AG20443 (cell line): ENCODE measurements around the gene CD300LB.
"Not testable (repeated sequence)": the region's sequence is repeated elsewhere in the genome, so short reads cannot be mapped to it uniquely, and the experiment has no call there.

Experiments used
- DNase-seq: peaks from one replicate; pipeline ENCODE4 v3.0.0; 2012; ENCODE audit warnings: low spot score, mixed read lengths

Gene CD300LB

GRCh38 chr17:74531231-74531761 is at the start of gene CD300LB:
Gene CD300LB, minus strand, starts transcription at chr17:74531475. Its CDS starts 125 bp downstream, at chr17:74531350.
- no peak for DNase-seq

GRCh38 chr17:74579900-74580299 is 48.6 kb upstream of the CD300LB start:
- no peak for DNase-seq

GRCh38 chr17:74578979-74579378 is 47.7 kb upstream of the CD300LB start:
- no peak for DNase-seq

- no peak for DNase-seq
These were observed 43.3 kb upstream of the CD300LB start for GRCh38 chr17:74574489-74575142.

GRCh38 chr17:74573635-74574034 is 42.4 kb upstream of the CD300LB start:
- DNase-seq, result not testable (repeated sequence)

- no peak for DNase-seq
These were observed 41.9 kb upstream of the CD300LB start for GRCh38 chr17:74573169-74573568.

GRCh38 chr17:74571621-74572270 is 40.5 kb upstream of the CD300LB start:
- no peak for DNase-seq

GRCh38 chr17:74569020-74570003 is 38.0 kb upstream of the CD300LB start:
- peak; percentile 76 for DNase-seq

GRCh38 chr17:74568106-74568873 is 37.0 kb upstream of the CD300LB start:
- DNase-seq, result no peak

GRCh38 chr17:74567397-74567796 is 36.1 kb upstream of the CD300LB start, which contains the start of gene CD300H:
Gene CD300H, minus strand, starts transcription at chr17:74567509.
- DNase-seq, result no peak

GRCh38 chr17:74566132-74566753 is 35.0 kb upstream of the CD300LB start:
- DNase-seq, result peak; percentile 44

GRCh38 chr17:74565126-74565525 is 33.9 kb upstream of the CD300LB start:
- DNase-seq, result no peak

GRCh38 chr17:74563358-74563757 is 32.1 kb upstream of the CD300LB start:
- DNase-seq, result no peak

- no peak for DNase-seq
These were observed 30.3 kb upstream of the CD300LB start for GRCh38 chr17:74561586-74561985.

- no peak for DNase-seq
These were observed 27.7 kb upstream of the CD300LB start for GRCh38 chr17:74558882-74559519.

GRCh38 chr17:74558402-74558801 is 27.1 kb upstream of the CD300LB start:
- DNase-seq, result not testable (repeated sequence)

- no peak for DNase-seq
These were observed 24.2 kb upstream of the CD300LB start for GRCh38 chr17:74555427-74555940.

GRCh38 chr17:74554909-74555308 is 23.6 kb upstream of the CD300LB start:
- no peak for DNase-seq

- no peak for DNase-seq
These were observed 20.8 kb upstream of the CD300LB start for GRCh38 chr17:74552037-74552436.

- no peak for DNase-seq
These were observed 19.3 kb upstream of the CD300LB start for GRCh38 chr17:74550602-74551001.
